Caki2 (cell line): ENCODE measurements around the gene INCA1. TPM values are rescaled to one million over a fixed set of nuclear protein-coding genes. Genes with fewer than 3 reads are reported as not detected.

Experiments used
- DNase-seq: peaks from one replicate; pipeline ENCODE4 v3.0.0-alpha.2; 2015; ENCODE audit warnings: low read depth
- in situ Hi-C: cut with HindIII; loops from 2 replicates; pipeline ENCODE4 v1.10.0; 2016; ENCODE audit warnings: low sequenced_read_pairs, low pct_unique_long_range_greater_than_20kb, mixed read lengths
- total RNA-seq: library from RNA; depleted of rRNA; stranded (reverse); fragments of >200 nt; shearing (Covaris generic); gene quantifications from 2 replicates; pipeline ENCODE4 v1.2.3, GENCODE V29; 2014; ENCODE audit warnings: low replicate concordance

The INCA1 gene
- total RNA-seq, 1 experiment from 2014 or later = 3.3 TPM

DNA sequence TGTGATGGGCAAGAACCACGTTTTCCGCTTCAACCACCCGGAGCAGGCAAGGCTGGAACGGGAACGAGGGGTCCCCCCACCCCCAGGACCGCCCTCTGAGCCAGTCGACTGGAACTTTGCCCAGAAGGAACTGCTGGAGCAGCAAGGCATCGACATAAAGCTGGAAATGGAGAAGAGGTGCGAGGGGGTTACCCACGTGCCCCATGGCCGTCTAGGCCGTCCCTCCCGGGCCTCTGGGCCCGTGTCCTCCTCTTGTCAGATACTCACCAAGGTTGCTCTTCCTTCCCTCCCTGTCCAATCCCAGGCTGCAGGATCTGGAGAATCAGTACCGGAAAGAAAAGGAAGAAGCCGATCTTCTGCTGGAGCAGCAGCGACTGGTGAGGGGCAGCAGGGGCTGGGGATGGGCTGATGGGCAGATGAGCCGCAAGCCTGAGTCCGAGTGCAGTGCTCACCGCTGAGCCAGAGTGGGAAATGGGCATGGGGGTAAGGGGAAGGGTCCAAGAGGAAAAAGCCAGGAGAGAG lies 23.2 kb upstream of the INCA1 start:
- in situ Hi-C loops = no loop called here
- no peak for DNase-seq

DNA sequence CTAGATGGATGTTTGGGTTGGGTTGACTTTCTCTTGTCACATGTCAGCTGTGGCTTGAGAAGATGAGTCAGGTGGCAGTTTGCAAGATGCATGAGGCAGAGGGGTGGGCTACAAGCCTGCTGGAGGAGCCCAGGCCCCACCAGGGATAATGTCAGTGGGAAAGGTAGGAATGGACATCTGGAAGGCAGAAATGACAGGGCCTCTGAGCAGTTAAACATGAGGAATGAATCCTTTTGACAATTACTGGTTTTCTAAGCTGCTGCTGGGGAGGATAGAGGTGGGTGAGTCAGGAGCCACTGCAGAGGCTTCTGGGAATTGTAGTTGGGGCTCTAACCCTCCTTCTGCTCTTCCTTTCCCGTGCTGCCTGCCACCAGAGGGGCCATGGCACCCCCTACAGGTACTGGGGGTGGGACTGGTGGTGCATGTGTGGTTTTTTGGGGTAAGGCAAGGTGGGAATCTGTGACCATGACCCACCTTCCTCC lies 22.2 kb upstream of the INCA1 start:
- no peak for DNase-seq

DNA sequence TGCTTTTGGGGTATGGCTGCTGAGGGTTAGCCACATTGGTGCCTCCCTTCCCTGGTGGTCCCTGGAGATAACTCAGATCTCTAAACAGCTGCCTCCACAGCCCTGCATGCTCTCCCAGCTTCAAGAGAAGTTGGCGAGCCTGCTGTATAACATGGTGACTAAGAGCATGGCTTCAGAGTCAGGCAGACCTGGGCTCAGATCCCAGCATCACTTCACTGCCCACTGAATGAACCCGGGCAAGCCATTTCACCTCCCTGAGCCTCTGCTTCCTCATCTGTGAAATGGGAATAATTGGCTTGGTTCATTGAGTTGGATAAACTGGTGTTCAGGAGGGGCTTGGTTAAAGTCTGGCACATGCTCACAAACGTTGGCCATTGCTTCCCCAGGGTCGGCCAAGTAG lies 17.0 kb upstream of the INCA1 start:
- in situ Hi-C loops = no loop called here
- no peak for DNase-seq

More for the DNA sequence above, 22.2 kb upstream of the INCA1 start:
- in situ Hi-C loops = no loop called here

DNA sequence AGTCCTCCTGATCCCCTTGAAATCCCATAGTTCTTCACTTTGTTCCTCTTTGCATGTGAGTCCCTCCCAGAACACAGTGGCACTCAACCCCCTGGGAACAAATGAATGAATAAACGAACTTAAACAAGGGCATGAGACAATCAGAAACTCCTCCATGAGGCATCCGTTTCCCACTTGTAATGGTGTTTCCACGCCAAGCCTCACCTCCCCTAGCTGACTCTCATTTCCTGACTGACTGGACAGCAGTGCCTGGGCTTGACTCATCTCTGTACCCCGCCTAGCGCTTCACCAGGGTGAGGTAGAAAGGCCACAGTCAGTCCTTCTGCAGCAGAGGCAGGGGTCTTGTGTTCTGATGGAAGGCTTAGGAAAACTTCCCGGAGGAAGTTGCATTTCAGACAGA lies 14.6 kb upstream of the INCA1 start:
- DNase-seq = no peak
- in situ Hi-C loops = no loop called here

DNA sequence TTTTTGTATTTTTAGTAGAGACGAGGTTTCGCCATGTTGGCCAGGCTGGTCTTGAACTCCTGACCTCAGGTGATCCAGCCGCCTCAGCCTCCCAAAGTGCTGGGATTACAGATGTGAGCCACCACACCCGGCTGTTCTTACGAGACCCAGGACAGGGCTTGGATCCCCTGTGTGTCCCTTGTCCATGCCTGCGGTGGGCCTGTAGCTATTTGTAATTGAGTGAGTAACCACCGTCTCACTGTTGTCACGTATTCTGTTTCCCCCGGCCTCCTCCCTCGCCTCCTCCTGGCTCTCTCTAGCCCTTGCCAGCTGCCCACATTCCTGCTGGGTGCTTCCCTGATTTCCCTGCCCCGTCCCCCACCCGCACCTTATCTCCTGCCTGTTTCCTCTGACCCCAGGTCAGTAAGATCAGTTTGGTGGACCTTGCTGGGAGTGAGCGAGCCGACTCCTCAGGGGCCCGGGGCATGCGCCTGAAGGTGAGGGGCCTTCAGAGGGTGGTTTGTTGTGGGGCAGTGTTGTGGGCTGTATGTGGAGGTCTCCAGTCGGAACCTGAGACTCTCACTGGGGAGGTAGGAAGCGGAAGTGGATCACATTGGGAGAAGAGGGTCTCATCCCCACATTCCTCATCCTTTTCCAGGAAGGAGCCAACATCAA lies 6.0 kb upstream of the INCA1 start:
- in situ Hi-C loops = no loop called here
- no peak for DNase-seq

DNA sequence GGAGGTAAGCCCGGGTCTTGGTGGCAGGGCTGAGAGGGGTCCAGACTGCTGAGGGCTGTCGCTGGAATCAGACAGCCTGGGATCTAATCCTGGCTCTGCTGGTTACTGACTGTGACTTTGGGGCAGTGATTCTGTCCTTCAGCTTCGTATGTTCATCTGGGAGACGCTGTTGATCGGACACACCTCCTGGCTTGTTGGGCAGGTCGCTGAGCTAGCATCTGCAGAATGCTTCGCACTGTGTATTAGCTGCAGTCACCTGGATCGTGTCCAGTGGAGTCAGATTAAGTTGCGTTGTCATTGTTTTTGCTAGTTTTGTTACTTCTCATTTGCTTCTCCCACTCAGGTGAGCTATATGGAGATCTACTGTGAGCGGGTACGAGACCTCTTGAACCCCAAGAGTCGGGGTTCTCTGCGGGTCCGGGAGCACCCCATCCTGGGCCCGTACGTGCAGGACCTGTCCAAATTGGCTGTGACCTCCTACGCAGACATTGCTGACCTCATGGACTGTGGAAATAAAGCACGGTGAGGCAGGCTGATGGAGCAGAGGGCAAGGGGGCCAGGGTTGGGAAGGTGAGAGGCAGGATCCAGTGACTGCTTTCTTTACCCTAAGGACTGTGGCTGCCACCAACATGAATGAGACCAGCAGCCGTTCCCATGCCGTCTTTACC lies 4.9 kb upstream of the INCA1 start:
- DNase-seq = no peak
- in situ Hi-C loops = no loop called here

DNA sequence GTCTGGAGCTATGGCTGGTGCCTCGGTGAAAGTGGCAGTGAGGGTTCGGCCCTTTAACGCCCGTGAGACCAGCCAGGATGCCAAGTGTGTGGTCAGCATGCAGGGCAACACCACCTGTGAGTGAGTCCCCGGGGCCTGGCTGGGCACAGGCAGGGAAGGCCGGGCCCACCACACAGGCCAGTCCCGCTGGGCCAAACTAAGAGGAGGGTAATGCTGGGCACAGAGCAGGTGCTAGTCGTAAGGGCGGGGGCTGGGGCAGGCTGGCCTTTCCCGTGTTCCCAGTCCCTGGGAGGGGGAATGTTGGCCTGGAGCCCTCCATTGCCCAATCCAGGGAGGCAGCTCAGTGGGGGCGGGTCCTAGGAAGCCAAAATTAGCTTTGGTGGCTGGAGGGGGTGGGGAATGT lies 2.9 kb upstream of the INCA1 start:
- in situ Hi-C loops = no loop called here
- no peak for DNase-seq

DNA sequence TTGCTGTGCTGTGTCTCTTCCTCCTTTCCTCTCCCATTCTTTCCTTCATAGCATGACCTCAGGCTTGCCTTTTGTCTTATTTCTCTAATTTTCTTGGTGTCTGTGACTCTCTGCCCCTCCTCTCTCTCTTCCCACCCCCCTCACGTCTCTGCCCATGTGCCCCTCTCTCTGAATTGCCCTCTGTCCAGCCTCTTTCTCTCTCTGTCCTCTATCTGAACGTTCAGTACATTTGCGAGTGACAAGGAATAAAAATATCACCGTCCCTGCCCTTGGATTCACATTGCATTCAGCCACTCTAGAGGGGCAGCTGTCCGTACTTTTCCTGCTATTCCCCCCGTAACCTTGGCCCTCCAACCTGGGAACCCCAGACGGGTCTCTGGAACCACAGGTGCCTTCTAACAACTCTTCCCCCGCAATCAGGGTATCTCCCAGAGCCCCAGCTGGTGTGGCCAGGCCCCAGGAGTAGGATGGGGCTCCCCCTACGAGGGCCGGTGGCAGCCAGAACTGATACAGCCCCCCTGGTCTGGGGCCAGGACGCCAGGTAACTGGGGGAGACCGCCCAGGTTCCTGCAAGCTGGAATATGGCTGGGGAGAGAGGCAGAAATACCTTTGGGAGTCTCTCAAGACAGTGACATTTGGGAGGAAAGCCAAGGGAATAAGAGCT lies 2.2 kb upstream of the INCA1 start:
- DNase-seq = no peak
- in situ Hi-C loops = no loop called here

DNA sequence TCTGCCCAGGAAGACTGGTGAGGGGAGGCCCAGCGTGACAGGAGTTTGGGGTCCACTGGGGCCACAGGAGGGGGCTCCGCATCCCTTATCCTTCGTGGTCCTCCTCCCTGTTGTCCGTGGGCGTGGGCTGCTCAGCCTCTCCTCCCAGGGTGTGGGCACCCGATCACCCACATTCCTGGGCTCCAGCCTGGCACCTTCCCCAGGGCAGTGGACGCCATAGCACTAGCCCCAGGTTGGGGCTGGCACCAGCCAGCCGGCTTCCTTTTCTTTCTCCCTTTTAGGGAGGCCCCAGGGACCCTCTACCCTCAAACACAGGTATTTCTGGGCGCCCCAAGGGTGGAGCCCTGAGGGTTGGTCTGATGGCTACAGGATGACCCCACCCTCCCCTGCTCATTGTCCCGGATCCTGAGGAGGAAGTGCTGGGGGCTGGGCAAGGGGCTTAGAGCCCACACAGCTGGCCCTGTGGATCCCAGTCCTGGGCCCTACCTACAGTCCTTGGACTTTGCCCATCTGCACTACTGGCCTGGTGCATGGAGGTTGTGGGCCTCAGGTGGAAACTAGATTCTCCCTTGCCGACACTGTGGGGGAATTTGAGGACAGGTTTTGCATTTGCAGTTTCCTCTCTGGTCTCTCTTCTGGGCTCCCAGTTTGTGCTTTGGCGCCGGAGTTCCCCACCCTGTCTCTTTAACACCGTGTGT lies 1.6 kb upstream of the INCA1 start:
- no peak for DNase-seq

DNA sequence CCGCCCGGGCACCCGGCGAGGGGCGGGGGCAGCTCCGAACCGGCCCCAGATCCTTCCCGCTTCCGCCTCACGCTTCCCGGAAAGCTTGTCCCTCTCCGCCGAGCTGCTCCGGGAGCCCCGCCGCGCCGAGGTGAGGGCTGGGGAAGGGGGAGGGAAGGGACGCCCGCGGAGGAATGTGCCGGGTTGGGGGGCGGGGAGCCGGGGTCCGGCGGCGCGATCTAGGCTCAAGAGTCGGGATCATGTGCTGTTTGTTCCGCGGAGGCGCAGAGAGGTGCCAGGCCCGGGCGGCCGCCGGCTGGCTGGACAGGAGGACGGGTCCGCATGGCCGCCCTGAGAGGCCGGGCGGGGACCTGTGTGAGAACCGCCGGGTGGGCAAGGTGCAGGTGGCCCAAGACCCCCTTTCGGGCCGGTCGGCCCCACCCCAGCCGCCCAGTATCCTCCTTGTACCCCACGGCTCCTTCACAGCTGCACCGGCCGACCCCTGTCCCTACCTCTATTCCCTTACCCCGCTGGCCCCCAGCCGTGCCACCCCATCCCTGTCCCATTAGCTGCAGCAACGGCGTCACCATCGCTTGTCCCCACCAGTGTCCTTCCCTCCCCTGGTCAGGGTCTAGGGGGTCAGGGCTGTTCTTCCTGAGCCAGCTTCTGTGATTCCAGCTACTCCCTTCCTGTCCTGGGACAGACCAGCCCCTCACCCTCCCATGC lies 857 bp upstream of the INCA1 start:
- in situ Hi-C loops = no loop called here

More for the DNA sequence above, 1.6 kb upstream of the INCA1 start:
- in situ Hi-C loops = no loop called here

DNA sequence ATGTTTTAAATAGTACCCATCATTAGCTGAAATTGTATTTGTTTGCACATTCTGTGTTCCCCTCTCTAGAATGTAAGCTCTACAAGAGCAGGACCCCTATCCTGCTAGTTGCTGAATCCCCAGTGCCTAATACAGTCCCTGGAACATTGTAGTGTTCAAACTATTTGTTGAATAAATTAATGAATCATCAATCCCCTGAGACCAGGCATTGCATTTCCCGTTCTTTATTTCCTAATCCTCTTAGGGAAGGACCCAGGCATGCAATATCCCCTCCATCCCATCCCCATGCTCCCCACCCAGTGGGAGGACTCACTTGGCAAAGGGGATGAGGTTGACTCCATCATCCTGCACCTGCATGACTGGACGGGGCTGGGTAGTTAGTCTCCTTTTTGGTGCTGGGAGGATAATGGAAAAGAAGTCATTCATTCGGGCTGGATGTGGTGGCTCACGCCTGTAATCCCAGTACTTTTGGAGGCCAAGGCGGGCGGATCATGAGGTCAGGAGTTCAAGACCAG lies 3.2 kb downstream of the INCA1 start:
- in situ Hi-C loops = no loop called here
- DNase-seq = no peak

More for the DNA sequence above, 857 bp upstream of the INCA1 start:
- no peak for DNase-seq

DNA sequence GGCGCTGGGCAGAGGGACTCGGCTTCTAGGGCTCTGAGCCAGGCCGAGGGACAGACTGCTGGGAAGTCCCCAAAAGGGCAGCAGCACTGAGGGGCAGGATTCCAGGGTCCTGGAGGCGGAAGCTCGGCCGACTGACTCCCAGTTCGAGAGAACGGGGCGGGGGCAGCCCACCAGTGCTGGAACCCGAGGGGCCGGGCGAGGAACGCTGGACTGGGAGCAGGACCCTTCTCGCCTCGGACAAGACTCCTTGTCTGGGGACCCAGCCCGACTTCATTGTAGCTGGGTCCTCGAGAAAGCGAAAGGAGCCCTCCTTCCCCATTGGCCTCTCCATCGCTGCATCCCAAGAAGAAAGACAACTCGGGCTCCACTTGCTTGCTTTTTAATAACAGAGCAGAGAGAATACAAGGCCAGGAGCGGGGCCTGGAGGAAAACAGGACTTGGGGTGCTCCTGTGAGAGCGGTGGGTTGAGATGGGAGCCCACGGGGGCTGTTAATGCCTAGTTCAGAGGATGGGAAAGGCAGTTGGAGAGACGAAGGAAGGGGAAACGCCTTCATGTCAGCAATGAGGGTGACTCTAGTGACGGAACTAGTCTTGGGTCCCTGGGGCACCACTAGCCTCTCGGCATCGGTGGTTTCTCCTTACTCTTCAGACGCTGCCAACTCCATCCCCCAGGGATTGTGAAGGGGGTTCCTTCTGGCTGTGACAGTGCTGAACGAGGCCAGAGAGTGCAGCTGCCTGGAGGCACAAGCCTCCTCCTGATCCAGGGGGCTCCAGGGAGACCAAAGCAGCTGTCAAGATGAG lies 9.4 kb downstream of the INCA1 start:
- in situ Hi-C loops = no loop called here

DNA sequence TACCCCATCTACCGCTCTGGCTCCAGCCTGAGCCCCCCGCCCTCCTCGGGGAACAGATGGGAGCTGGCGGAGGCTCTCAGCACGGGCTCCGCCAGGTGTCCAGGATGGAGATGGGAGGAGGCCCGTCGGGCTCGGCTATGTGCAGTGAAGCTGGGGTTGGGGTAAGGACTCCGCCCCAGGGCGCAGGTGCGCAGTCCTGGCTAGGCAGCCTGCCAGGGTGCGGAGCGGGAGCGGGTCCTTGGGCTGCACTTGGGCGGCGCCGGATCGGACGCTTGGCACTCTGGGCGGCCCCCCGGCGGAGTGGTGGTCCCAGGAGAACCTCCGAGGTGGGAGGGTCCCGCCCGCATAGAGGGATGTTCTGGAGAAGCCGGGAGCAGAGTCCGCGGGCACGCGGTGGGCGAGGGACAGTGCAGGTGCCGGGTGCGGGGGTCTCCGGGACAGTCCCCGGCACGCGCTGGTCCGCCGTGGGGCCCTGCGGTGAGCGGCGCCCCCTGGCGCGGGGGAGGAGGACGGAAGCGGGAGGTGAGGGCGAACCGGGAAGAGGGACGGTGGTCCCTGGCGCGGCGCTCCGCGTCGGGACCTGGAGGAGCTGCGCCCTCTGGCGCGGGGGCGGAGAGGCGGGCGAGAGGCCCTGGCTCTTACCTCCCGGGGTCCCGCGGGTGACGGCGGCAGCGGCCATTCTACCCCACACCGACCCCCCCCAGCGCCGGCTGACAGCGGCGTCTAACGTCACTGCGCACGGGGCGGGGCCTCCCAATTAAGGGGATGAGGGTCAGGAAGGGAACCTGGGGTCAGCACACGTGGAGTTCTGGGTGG lies 10.2 kb downstream of the INCA1 start, which contains the start of gene CAMTA2:
Gene CAMTA2 (minus strand): TSS at position 725 of the 816 bp plus-strand sequence. CDS start 1,453 bp downstream, outside the sequence.
- in situ Hi-C loops = no loop called here

More for the DNA sequence above, 9.4 kb downstream of the INCA1 start:
- no peak for DNase-seq

DNA sequence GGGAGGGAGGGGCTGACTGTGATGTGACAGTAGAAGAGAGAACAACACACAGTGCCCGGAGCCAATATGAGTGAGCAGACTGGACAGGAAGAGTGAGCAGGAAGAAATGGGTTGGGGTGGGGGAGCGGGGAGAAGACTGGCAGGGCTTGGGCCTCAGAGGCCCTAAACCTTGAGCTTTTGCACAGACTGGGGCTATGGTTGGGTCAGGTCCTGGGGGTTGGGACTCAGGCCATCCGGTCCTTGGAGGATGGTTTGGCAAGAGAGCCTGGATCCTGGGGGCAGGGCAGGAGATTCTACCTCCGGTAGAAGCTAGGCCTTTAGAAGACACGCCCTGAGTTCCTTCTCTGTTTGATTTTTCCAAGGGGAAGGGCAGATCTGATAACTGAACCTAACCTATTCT lies 10.9 kb downstream of the INCA1 start:
- no peak for DNase-seq
- in situ Hi-C loops = no loop called here

More for the DNA sequence above, 10.2 kb downstream of the INCA1 start, which contains the start of gene CAMTA2:
- DNase-seq = peak; percentile 56

DNA sequence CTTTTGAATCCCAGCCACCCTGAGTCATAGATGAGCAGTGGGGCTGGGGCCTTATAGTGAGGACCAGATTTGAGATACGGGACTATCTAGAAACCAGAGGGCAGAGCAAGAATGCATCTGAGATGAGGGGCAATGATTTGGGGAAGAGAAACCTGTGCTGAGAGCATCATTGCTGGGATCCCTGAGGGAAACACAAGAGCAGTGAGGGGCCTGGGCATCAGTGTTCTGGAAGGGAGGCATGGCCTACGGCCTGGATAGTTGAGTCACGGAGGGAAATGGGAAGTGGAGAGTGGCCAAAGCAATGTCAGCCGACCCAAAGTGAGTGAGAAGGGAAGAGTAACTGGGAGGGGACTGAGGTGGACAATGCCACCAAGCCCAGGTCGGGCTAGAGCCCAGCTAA lies 15.0 kb downstream of the INCA1 start:
- in situ Hi-C loops = no loop called here

DNA sequence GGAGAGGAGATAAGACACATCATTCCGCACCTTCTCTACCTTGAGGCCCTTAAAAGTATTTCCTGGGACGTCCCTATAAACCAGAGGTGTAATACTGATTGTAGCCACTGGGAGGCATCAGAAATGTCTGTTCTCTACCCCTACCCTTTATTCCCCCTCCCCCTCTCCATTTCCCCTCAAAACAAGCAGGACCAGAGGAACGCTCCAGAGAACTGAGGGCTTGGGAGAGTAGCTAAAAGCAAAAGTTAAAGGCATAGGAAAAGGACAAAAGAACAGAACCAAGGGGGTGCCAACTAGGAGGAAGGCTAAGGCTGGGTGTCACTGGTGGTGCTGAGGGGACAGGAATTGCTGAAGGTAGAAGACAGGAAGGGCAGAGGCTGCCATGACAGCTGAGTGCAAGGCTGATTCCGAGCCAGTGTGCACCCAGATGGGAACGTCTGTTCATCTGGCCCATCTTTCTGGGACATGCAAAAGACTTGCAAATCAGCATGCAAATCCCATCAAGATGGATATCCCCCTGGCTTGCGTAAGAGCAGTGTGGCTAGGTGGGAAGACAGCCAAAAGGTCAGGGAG lies 16.6 kb downstream of the INCA1 start:
- DNase-seq = no peak
- in situ Hi-C loops = no loop called here

More for the DNA sequence above, 15.0 kb downstream of the INCA1 start:
- no peak for DNase-seq
